Measurements from ENCODE around the gene INPP5J. TPM values are rescaled to one million over a fixed set of nuclear protein-coding genes. Genes with fewer than 3 reads are reported as not detected.

Gene INPP5J
- total RNA-seq, 1 experiment from 2014 or later = 4.2 TPM

DNA sequence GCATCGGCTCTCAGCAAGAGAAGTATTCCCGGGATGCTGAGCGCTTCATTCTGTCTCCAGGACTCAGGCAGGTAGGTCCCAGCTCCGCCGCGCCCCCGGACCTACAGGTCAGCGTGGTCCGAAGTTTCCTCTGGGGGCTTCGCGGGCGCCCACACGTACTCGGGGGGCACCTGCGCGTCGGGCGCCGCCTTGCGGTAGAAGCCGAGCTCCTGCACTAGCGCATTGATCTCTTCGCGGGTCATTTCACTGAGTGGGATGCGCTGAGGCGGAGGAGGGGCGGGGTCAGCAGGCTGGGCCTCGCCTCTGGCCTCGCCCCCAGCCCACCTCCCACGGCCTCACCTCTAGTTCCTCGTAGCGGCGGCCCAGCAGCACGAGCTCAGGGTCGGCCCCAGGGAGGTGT lies 17.9 kb upstream of the INPP5J start:
- no peaks in the 10 kb centered on the region for H3K27me3 Mint-ChIP-seq (ENCODE audit: unreplicated experiment)
- TF ChIP-seq, protein P1, sequence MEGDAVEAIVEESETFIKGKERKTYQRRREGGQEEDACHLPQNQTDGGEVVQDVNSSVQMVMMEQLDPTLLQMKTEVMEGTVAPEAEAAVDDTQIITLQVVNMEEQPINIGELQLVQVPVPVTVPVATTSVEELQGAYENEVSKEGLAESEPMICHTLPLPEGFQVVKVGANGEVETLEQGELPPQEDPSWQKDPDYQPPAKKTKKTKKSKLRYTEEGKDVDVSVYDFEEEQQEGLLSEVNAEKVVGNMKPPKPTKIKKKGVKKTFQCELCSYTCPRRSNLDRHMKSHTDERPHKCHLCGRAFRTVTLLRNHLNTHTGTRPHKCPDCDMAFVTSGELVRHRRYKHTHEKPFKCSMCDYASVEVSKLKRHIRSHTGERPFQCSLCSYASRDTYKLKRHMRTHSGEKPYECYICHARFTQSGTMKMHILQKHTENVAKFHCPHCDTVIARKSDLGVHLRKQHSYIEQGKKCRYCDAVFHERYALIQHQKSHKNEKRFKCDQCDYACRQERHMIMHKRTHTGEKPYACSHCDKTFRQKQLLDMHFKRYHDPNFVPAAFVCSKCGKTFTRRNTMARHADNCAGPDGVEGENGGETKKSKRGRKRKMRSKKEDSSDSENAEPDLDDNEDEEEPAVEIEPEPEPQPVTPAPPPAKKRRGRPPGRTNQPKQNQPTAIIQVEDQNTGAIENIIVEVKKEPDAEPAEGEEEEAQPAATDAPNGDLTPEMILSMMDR (IDR thresholded peaks at IDR 0.05; ENCODE audit: unreplicated experiment) = no peak
- peaks cover 8% of the 10 kb centered on the region for H3K4me1 Mint-ChIP-seq (ENCODE audit: low read depth, unreplicated experiment)
- CTCF ChIA-PET = no interaction called here
- DNase-seq = no peak
- no peak overlapping the region for H3K27ac Mint-ChIP-seq (ENCODE audit: unreplicated experiment)
- intact Hi-C loops (cut with micrococcal nuclease; ENCODE audit: unreplicated experiment) = no loop called here
- no peaks in the 10 kb centered on the region for H3K9me3 Mint-ChIP-seq (ENCODE audit: low read depth, unreplicated experiment)
- H3K36me3 Mint-ChIP-seq (ENCODE audit: insufficient read depth, unreplicated experiment) = peaks cover 30% of the 10 kb centered on the region
- BruUV-seq (replicated peaks) = no TSS peak
- no peak overlapping the region for H3K4me3 Mint-ChIP-seq (ENCODE audit: low read depth, unreplicated experiment)

GRCh38 chr22:31105282-31105929 lies 17.4 kb upstream of the INPP5J start:
- BruUV-seq (replicated peaks) = no TSS peak
- intact Hi-C loops (cut with micrococcal nuclease; ENCODE audit: unreplicated experiment) = no loop called here
- DNase-seq = no peak
- TF ChIP-seq, protein P1 (IDR thresholded peaks at IDR 0.05; ENCODE audit: unreplicated experiment) = no peak
- no peak overlapping the region for H3K27ac Mint-ChIP-seq (ENCODE audit: unreplicated experiment)
- no peaks in the 10 kb centered on the region for H3K9me3 Mint-ChIP-seq (ENCODE audit: low read depth, unreplicated experiment)
- no peaks in the 10 kb centered on the region for H3K27me3 Mint-ChIP-seq (ENCODE audit: unreplicated experiment)
- no peak overlapping the region for H3K4me3 Mint-ChIP-seq (ENCODE audit: low read depth, unreplicated experiment)
- peaks cover 8% of the 10 kb centered on the region for H3K4me1 Mint-ChIP-seq (ENCODE audit: low read depth, unreplicated experiment)
- CTCF ChIA-PET = no interaction called here
- H3K36me3 Mint-ChIP-seq (ENCODE audit: insufficient read depth, unreplicated experiment) = peaks cover 30% of the 10 kb centered on the region

GRCh38 chr22:31106001-31106571 lies 16.7 kb upstream of the INPP5J start:
- CTCF ChIA-PET = no interaction called here
- TSS peak; percentile 26 for BruUV-seq (replicated peaks)
- DNase-seq = no peak
- TF ChIP-seq, protein P1 (IDR thresholded peaks at IDR 0.05; ENCODE audit: unreplicated experiment) = no peak
- Mint-ChIP-seq H3K4me3 (ENCODE audit: low read depth, unreplicated experiment) (no peak overlapping the region), H3K27ac (ENCODE audit: unreplicated experiment) (no peak overlapping the region), H3K36me3 (ENCODE audit: insufficient read depth, unreplicated experiment) (peaks cover 28% of the 10 kb centered on the region), H3K9me3 (ENCODE audit: low read depth, unreplicated experiment) (no peaks in the 10 kb centered on the region), H3K27me3 (ENCODE audit: unreplicated experiment) (no peaks in the 10 kb centered on the region), H3K4me1 (ENCODE audit: low read depth, unreplicated experiment) (peaks cover 5% of the 10 kb centered on the region)
- intact Hi-C loops (cut with micrococcal nuclease; ENCODE audit: unreplicated experiment) = no loop called here

DNA sequence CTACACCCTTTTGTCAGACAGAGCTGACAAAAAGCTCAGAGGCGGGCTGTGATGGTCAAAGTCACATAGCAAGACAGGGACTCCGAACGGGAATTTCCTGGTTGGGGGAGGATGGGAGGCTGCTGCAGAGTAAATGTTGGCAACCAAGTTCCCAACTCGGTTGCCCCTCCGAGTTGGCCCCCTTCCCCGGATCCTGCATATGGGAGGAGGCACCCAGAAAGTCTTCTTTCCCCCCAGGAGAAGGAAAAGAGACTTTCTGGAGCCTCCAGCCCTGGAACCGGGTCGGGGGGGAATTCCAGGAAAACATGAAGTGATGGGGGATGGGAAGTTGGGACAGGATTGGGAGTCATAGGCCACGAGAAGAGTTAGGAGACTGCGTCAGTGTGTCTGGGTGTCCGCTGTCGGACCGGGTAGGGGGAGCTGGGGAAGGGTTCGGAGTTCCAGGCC lies 16.0 kb upstream of the INPP5J start:
- no peaks in the 10 kb centered on the region for H3K4me1 Mint-ChIP-seq (ENCODE audit: low read depth, unreplicated experiment)
- DNase-seq = no peak
- peak overlapping the region; percentile 71 for H3K27ac Mint-ChIP-seq (ENCODE audit: unreplicated experiment)
- intact Hi-C loops (cut with micrococcal nuclease; ENCODE audit: unreplicated experiment) = loop anchor here (1.0 kb wide), 1 partner anchor 43 kb away; no protein-coding TSS in a partner anchor
- peak overlapping the region; percentile 66 for H3K4me3 Mint-ChIP-seq (ENCODE audit: low read depth, unreplicated experiment)
- H3K9me3 Mint-ChIP-seq (ENCODE audit: low read depth, unreplicated experiment) = no peaks in the 10 kb centered on the region
- H3K36me3 Mint-ChIP-seq (ENCODE audit: insufficient read depth, unreplicated experiment) = peaks cover 21% of the 10 kb centered on the region
- CTCF ChIA-PET = interaction anchor here (1.2 to 1.8 kb wide), 2 partner anchors 45 to 184 kb away, joined by 4 read pairs; no protein-coding TSS in a partner anchor
- BruUV-seq (replicated peaks) = no TSS peak
- no peaks in the 10 kb centered on the region for H3K27me3 Mint-ChIP-seq (ENCODE audit: unreplicated experiment)
- TF ChIP-seq, protein P1 (IDR thresholded peaks at IDR 0.05; ENCODE audit: unreplicated experiment) = no peak

All from Calu3 (cell line).